NCI-H446 treated with DMSO at 0.1 percent for 48 hours (cell line): ENCODE results near the gene EDDM13.
A peak's percentile ranks its signal among the peaks of the same experiment; 100 is the strongest.
"Not testable (repeated sequence)": the region's sequence is repeated elsewhere in the genome, so short reads cannot be mapped to it uniquely, and the experiment has no call there.

Source experiments
- DNase-seq: peaks from one replicate; lab custom pipeline; 2025; lab: John Stamatoyannopoulos, UW

EDDM13 gene

DNA sequence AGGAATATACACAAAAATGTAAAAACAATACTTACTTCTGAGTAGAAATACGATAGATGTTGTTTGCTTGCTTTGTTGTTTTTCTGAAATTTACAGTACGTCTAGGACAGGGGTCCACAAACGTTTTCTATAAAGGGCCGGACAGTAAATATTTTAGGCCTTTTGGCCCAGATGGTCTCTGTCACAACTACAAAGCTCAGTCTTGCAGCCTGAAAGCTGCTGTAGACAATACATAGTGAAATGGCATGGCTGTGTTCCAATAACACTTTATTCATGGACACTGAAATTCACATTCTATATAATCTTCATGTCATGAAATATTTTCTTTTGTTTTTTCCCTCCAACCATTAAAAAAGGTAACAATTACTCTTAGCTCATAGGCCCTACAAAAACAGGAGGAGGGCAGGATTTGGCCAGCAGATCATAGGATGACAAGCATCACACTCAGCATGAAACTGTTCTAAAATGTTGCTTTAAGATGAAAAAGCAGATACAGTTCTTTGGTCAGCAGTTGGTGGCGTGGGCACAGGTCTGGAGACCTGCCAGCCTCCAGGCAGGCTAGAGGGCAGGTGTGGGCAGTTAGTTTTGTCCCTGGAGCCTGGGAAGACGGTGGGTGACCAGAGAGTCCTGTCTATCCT, at the start of gene EDDM13:
EDDM13 (plus strand) TSS at position 588 of the 638 bp plus-strand sequence. CDS start 87 bp downstream, outside the sequence.
- no peak for DNase-seq

DNA sequence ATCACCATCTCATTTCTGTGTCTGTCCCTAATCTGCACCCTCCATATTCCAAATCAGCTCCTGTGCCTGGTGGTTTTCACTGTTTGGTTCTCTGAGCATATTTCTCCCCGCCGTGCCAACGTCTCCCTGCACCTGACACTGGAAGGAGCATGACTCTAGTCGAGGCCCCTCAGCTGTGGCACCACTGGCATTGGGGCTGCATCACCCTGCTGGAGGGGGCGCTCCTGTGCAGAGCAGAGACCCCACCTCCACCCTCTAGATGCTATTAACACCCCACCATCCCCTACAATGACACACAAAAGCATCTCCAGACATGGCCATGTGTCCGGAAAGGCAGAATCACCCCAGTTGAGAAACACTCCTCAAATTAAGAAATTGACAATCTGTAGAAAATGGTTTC, 49.6 kb upstream of the EDDM13 start:
- no peak for DNase-seq

- DNase-seq: no peak
Measured at GRCh38 chr19:56223481-56223880, 49.1 kb upstream of the EDDM13 start.

DNA sequence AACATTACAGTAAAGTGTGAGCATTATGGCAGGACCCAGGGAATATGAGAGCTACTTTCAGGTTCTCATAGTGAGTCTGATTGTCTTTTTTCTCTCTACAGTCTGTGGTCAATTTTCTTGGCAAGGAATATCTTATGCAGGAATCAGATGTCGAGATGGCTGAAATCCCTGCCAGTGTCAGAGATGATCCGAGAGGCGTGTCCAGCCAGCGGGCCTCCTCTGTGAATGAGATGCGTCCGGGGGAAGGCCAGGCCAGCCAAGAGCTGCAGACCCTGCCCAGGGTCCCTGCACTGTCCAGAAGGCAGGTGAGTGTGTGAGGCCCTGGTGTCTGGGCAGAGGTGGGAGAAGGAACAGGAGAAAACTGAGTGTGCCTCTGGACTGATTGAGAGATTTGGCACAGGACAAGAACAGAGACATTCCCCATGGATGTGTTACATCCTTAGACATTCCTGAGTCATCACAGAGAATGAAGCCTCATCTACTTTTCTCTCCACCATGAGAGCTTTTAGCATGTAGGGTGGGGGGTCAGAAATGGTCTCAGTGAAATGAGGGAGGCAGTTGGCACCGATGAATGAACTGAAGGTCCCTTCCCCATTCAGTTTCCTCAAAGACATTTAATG, 27.3 kb upstream of the EDDM13 start:
- no peak for DNase-seq

DNA sequence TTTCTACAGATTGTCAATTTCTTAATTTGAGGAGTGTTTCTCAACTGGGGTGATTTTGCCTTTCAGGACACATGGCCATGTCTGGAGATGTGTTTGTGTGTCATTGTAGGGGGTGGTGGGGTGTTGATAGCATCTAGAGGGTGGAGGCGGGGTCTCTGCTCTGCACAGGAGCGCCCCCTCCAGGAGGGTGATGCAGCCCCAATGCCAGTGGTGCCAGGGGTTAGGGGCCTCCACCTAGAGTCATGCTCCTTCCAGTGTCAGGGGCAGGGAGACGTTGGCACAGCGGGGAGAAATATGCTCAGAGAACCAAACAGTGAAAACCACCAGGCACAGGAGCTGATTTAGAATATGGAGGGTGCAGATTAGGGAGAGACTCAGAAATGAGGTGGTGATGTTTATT, 26.8 kb upstream of the EDDM13 start:
- DNase-seq: not testable (repeated sequence)

DNA sequence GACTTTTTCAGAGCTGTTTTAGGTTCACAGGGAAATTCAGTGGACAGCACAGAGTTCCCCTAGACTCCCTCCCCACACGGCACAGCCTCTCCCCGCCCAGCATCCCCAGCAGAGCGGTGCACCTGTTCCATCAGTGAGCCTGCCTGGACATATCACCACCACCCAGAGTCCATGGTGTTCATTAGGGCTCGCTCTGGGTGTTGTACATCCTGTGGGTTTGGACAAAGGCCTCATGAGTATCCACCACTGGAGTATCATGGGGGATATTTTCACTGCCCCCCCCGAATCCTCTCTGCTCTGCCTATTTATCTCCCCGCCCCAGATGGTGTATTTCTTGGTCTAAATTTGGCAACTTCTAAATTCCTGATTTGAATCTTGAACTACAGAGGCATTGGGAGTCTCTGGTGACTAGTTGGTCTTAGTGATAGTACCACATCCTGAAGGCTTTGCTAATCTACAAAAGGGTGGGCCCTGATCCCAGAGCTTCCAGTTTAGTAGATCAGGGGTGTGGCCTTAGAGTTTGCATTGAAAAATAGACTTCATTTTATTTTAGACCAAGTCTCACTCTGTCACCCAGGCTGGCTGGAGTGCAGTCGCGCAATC, 23.7 kb upstream of the EDDM13 start:
- DNase-seq: not testable (repeated sequence)

DNA sequence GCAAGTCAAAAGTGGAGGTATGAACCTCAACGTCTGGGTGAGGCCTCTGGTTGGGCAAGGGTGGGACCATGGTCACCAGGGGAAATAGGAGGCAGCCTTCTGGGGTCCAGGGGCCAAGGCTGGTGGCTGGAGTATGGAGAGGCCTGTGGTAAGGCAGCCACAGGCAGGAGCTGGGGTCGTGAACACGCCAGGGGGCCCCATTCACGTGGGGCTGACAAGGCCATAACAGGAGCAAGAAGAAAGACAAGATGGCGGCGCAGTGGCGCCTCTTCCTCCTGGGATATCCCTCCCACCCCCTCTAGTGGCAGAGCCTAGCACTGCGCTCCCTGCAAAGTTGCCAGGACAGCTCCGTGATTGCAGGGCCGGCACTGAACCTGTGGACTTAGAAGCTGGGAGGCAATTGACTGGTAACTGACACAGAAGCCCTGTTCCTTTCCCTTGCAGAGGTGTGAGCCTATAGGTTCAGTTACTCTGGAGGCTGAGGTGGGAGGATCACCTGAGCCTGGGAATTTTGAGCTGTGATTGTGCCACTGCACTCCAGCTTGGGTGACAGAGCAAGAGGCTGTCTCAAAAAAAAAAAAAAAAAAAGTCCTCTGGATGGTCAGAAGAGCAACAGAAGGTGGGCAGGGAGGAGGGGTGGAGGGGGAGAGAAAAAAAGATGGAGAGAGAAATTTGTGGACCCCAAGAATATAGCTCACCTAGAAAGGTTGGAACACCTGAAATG, 19.7 kb upstream of the EDDM13 start:
- peak; percentile 9 for DNase-seq

- DNase-seq: peak; percentile 24
Measured at GRCh38 chr19:56253737-56254136, 18.8 kb upstream of the EDDM13 start.

DNA sequence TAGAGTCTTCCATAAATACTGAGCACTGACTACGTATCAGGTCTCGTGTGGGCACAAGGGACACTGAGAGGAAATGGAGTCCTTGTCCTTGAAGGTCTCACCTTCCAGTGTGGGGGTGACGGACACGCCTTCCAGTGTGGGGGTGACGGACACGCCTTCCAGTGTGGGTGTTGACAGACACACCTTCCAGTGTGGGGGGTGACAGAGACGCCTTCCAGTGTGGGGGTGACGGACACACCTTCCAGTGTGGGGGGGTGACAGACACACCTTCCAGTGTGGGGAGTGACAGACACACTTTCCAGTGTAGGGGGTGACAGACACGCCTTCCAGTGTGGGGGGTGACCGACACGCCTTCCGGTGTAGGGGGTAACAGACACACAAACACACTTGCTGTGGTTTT, 14.3 kb upstream of the EDDM13 start:
- DNase-seq: no peak

DNA sequence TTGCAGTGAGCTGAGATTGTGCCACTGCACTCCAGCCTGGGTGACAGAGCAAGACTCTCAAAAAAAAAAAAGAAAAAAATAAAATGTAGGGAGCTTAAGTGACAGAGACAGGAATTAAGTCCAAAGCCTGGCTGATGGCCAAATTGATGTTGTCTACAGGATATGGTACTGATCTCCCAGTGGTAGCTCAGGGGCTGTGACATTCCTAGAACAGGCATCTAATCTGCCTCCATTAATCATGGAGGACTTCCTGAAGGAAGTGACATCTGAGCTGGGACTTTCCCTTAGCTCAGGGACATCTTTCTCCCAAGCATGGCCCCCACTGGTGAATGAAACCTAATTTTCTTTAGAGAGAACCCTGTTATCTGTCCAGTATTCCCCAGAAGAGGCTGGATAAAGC, 11.4 kb upstream of the EDDM13 start:
- no peak for DNase-seq

DNA sequence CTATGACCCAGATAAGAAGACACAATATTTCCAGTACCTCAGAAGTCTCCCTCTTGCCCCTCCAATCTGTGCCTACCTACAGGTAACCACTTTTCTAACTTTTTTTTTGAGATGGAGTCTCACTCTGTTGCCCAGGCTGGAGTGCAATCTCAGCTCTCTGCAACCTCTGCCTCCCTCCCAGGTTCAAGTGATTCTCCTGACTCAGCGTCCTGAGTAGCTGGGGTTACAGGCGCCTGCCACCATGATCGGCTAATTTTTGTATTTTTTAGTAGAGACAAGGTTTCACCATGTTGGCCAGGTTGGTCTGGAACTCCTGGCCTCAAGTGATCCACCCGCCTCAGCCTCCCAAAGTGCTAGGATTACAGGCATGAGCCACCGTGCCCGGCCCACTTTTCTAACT, 10.6 kb upstream of the EDDM13 start:
- DNase-seq: not testable (repeated sequence)

GRCh38 chr19:56263319-56263718, 9.2 kb upstream of the EDDM13 start:
- DNase-seq: no peak

GRCh38 chr19:56266051-56266450, 6.5 kb upstream of the EDDM13 start:
- no peak for DNase-seq

- DNase-seq: no peak
Measured at GRCh38 chr19:56269348-56269747, 3.2 kb upstream of the EDDM13 start.

- DNase-seq: no peak
Measured at GRCh38 chr19:56270676-56271075, 1.9 kb upstream of the EDDM13 start.

DNA sequence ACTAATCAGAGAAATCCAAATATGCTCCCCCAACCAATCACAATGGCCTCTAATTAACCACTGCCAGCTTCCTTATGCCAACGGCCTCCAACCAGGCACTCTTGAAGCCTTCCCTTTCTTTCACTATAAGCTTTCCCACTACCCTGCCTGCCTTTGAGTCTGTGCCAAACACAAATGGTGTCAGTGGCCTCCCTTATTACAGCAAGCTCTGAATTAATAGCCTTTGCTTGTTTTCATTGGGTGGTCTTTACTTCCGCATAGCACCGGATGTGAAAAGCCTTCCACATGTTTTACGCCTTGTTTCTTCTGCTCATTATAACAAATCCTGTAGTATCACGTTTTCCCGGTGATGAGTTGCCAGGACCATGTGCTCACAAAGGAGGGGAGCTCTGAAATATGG, 1.4 kb upstream of the EDDM13 start:
- no peak for DNase-seq

GRCh38 chr19:56273563-56274117, 1.1 kb downstream of the EDDM13 start:
- DNase-seq: no peak

GRCh38 chr19:56282809-56283208, 10.3 kb downstream of the EDDM13 start:
- DNase-seq: no peak

- no peak for DNase-seq
Measured at GRCh38 chr19:56284746-56285145, 12.2 kb downstream of the EDDM13 start.

- DNase-seq: no peak
Measured at GRCh38 chr19:56290104-56290503, 17.6 kb downstream of the EDDM13 start.

GRCh38 chr19:56291867-56292266, 19.3 kb downstream of the EDDM13 start:
- DNase-seq: no peak

- DNase-seq: no peak
Measured at GRCh38 chr19:56294549-56294948, 22.0 kb downstream of the EDDM13 start.
